Measurements from ENCODE around the gene ZBTB47.

Gene ZBTB47

GRCh38 chr3:42667096-42667522, 13.6 kb downstream of the ZBTB47 start:
- TF ChIP-seq SIN3A (IDR thresholded peaks at IDR 0.05; ENCODE audit: borderline replicate concordance, insufficient read depth, low read length) (no peak), TAF1 (IDR thresholded peaks at IDR 0.05; ENCODE audit: borderline replicate concordance, insufficient read depth, low read length) (no peak)

GRCh38 chr3:42667523-42668412, 14.3 kb downstream of the ZBTB47 start:
- TF ChIP-seq REST (IDR thresholded peaks at IDR 0.05; ENCODE audit: insufficient read depth in 1 of 2, low read depth in 2 of 2, low read length in 2 of 2) (no peak), TAF1 (IDR thresholded peaks at IDR 0.05; ENCODE audit: borderline replicate concordance, insufficient read depth, low read length) (no peak), SIN3A (IDR thresholded peaks at IDR 0.05; ENCODE audit: borderline replicate concordance, insufficient read depth, low read length) (no peak), POLR2AphosphoS5 (IDR thresholded peaks at IDR 0.05; ENCODE audit: low read depth, low read length) (no peak), FOXP2 (optimal IDR thresholded peaks at IDR 0.05; ENCODE audit: borderline replicate concordance, extremely low read depth, extremely low read length, insufficient read depth) (no peak)

- TF ChIP-seq SIN3A (IDR thresholded peaks at IDR 0.05; ENCODE audit: borderline replicate concordance, insufficient read depth, low read length) = no peak
- TF ChIP-seq POLR2AphosphoS5 (IDR thresholded peaks at IDR 0.05; ENCODE audit: low read depth, low read length) = no peak
- TF ChIP-seq FOXP2 (optimal IDR thresholded peaks at IDR 0.05; ENCODE audit: borderline replicate concordance, extremely low read depth, extremely low read length, insufficient read depth) = no peak
- no peak for TF ChIP-seq REST (IDR thresholded peaks at IDR 0.05; ENCODE audit: insufficient read depth in 1 of 2, low read depth in 2 of 2, low read length in 2 of 2)
- TF ChIP-seq TAF1 (IDR thresholded peaks at IDR 0.05; ENCODE audit: borderline replicate concordance, insufficient read depth, low read length) = no peak
Measured at GRCh38 chr3:42668413-42668760, 14.9 kb downstream of the ZBTB47 start.

GRCh38 chr3:42668793-42669217, 15.3 kb downstream of the ZBTB47 start:
- TF ChIP-seq POLR2AphosphoS5 (IDR thresholded peaks at IDR 0.05; ENCODE audit: low read depth, low read length) (no peak), SIN3A (IDR thresholded peaks at IDR 0.05; ENCODE audit: borderline replicate concordance, insufficient read depth, low read length) (no peak), TAF1 (IDR thresholded peaks at IDR 0.05; ENCODE audit: borderline replicate concordance, insufficient read depth, low read length) (no peak), FOXP2 (optimal IDR thresholded peaks at IDR 0.05; ENCODE audit: borderline replicate concordance, extremely low read depth, extremely low read length, insufficient read depth) (no peak), REST (IDR thresholded peaks at IDR 0.05; ENCODE audit: insufficient read depth in 1 of 2, low read depth in 2 of 2, low read length in 2 of 2) (no peak)

GRCh38 chr3:42670051-42670576, 16.6 kb downstream of the ZBTB47 start:
- TF ChIP-seq SIN3A (IDR thresholded peaks at IDR 0.05; ENCODE audit: borderline replicate concordance, insufficient read depth, low read length) (no peak), TAF1 (IDR thresholded peaks at IDR 0.05; ENCODE audit: borderline replicate concordance, insufficient read depth, low read length) (no peak), FOXP2 (optimal IDR thresholded peaks at IDR 0.05; ENCODE audit: borderline replicate concordance, extremely low read depth, extremely low read length, insufficient read depth) (no peak), POLR2AphosphoS5 (IDR thresholded peaks at IDR 0.05; ENCODE audit: low read depth, low read length) (no peak), REST (IDR thresholded peaks at IDR 0.05; ENCODE audit: insufficient read depth in 1 of 2, low read depth in 2 of 2, low read length in 2 of 2) (no peak)

Measured in PFSK-1 (cell line).